Fibroblast of the aortic adventitia (primary cell): ENCODE measurements around the gene CDK5RAP2. TPM values are rescaled to one million over a fixed set of nuclear protein-coding genes. Genes with fewer than 3 reads are reported as not detected.
A peak's percentile ranks its signal among the peaks of the same experiment; 100 is the strongest.
"Not testable (repeated sequence)": the region's sequence is repeated elsewhere in the genome, so short reads cannot be mapped to it uniquely, and the experiment has no call there.

Source experiments
- DNase-seq: peaks from one replicate; pipeline ENCODE4 v3.0.0-alpha.2; 2010; ENCODE audit warnings: low read depth
- H3K4me3 ChIP-seq: 2 replicates; pipeline ENCODE4 v1.5.1; 2011; ENCODE audit warnings: low read depth, mild to moderate bottlenecking, control low read depth, low read length, moderate library complexity
- total RNA-seq: library from RNA; depleted of rRNA; stranded (reverse); fragments of >200 nt; gene quantifications from 2 replicates; pipeline ENCODE4 v1.2.3, GENCODE V29; 2012; ENCODE audit warnings: low replicate concordance
- TF ChIP-seq, protein P1 (sequence below): IDR thresholded peaks from 2 replicates; pipeline ENCODE4 v1.5.1; 2011; ENCODE audit warnings: mild to moderate bottlenecking, low read length, control low read depth, inconsistent platforms; ENCODE audit not compliant: insufficient read depth

The CDK5RAP2 gene
- 36.8 and 66.6 TPM in 2 replicates for total RNA-seq

DNA sequence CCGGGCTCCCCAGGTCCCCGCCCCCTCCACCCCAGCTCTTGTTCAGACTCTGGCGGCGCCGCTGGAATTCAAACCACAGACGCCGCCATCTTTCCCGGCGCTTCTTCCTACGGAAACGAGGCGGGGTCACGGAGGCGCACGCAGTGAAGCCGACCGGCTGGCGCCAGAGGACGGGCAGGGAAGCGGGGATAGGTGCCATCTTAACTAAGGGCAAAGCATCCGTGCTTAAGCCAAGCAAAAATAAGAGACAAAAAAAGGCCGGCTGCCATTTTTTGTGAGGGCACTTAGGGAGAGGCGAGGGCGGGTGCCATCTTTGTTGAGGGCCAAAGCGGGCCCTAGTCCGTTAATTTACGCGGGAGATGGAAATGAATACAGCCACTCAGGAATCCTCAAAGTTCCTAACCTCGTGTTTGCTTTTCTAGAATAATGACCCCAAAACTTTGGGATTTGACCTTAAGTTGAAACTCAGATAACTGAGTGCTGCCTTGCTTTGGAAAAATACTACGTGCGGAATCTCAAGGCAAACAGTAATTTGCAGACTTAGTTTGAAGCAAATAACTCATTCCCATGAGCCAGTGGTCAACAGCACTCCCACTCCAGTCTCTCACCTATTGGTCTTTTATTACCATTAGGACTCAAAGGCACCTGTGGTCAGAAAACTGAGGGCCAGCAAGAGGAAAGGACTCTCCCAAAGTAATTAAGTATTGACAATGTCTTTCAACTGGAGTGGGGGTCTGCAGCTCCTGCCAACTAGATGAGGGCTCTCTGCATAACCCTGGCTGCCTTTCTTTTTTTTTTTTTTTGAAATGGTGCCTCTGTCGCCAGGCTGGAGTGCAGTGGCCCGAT is at the start of gene CDK5RAP2:
TSS of gene CDK5RAP2 (minus strand) at position 117 of the 846 bp plus-strand sequence. CDS start 189 bp downstream, outside the sequence.
- TF ChIP-seq, protein P1, sequence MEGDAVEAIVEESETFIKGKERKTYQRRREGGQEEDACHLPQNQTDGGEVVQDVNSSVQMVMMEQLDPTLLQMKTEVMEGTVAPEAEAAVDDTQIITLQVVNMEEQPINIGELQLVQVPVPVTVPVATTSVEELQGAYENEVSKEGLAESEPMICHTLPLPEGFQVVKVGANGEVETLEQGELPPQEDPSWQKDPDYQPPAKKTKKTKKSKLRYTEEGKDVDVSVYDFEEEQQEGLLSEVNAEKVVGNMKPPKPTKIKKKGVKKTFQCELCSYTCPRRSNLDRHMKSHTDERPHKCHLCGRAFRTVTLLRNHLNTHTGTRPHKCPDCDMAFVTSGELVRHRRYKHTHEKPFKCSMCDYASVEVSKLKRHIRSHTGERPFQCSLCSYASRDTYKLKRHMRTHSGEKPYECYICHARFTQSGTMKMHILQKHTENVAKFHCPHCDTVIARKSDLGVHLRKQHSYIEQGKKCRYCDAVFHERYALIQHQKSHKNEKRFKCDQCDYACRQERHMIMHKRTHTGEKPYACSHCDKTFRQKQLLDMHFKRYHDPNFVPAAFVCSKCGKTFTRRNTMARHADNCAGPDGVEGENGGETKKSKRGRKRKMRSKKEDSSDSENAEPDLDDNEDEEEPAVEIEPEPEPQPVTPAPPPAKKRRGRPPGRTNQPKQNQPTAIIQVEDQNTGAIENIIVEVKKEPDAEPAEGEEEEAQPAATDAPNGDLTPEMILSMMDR = no peak
- DNase-seq = peak; percentile 98
- peak within 1 kb of the TSS; percentile 97 for H3K4me3 ChIP-seq

DNA sequence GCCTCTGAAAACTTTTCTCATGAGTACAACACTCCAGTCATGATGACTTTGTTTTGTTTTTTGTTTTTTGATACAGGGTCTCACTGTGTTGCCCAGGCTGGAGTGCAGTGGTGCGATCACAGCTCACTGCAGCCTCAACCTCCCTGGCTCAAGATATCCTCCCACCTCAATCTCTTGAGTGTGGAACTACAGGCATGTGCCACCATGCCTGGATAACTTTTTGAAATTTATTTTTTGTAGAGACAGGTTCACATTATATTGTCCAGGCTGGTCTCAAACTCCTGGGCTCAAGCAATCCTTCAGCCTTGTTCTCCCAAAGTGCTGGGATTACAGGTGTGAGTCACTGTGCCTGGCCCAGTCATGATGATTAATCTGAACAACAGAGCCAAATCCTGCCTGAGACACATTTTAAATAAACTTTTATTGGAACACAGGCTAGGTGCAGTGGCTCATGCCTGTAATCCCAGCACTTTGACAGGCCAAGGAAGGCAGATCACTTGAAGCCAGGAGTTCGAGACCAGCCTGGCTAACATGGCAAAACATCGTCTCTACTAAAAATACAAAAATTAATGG is 49.0 kb upstream of the CDK5RAP2 start:
- DNase-seq = peak; percentile 62
- H3K4me3 ChIP-seq = not testable (repeated sequence)

DNA sequence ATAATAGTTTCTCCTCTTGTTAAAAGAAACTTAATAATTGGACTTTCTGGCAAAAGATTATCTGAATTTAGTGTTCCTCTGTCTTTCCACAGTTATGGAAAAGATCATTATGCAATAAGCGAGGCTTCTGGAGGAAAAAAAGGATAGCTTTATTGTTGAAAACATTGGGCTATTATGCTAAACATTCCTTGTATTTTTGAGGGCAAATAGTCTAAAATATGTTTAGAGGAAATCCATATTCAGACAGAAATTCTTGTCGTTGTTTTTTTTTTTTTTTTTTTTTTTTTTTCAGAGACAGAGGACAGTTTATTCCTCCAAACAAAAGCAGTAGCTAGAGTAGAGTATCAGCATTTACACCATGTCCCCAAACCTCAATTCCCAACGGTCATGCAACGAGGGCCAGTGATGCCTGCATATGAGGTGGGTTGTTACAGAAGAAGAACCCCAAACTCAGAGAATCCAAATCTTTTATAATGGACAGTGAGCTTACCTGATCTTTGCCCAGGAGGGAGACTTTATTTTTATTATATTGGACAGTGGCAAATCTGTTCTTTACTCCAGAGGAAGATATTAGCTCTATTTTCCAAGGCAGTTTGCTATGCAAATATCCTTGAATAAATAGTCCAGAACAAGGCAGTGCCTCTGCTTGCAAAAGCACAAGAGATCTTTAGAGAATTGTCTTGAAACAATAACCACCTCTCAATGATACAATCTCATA is 48.4 kb upstream of the CDK5RAP2 start:
- no peak overlapping the region for H3K4me3 ChIP-seq
- TF ChIP-seq, protein P1 = no peak
- no peak for DNase-seq

DNA sequence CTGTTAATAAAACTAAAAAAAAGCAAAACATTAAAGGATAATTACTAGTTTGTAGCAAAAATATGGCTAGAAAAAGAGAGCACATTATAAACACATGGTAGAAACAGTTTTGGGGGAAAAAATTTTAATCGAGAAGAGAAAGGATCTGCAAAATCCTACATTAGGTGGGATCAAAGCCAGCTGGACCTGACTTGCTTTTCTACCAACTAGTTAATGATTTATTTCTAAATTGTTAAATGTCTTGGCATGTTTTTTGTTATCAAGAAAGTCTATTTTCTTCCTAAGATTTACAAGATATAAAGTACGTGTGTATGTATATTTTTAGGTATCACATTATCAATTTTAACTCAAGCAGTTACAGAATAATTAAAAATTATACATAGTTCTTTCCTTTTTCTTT is 47.1 kb upstream of the CDK5RAP2 start:
- TF ChIP-seq, protein P1 = no peak
- H3K4me3 ChIP-seq = no peak overlapping the region
- no peak for DNase-seq

DNA sequence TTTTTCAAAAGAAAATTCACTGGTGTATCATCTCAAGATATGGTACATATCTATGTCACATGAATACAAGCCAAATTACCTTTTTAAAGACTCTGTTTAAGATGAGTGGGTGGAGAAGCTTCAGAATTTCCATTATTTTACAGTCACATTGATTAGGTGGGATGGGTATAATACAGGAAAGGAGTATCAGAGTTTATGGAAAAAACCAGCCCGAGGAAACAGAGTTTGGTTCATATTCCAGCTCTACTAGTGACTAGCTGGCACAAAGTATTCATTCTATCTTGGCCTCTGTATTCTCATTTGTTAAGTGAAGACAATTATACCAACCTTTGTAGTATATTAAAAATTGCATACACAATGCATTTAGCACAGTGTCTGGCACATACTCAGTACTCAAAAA is 46.5 kb upstream of the CDK5RAP2 start:
- H3K4me3 ChIP-seq = no peak overlapping the region
- no peak for DNase-seq
- TF ChIP-seq, protein P1 = no peak

DNA sequence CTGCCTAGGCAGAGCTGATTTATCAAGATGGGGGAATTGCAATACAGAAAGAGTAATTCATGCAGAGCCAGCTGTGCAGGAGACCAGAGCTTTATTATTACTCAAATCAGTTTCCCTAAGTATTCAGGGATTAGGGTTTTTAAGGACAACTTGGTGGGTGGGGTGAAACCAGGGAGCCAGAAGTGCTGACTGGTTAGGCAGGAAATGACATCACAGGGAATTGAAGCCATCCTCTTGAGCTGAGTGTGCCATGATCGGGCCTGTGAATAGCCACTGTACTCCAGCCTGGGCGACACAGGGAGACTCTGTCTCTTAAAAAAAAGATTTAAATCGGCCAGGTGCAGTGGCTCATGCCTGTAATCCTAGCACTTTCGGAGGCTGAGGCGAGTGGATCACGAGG is 45.3 kb upstream of the CDK5RAP2 start:
- no peak overlapping the region for H3K4me3 ChIP-seq
- peak; percentile 49 for DNase-seq
- TF ChIP-seq, protein P1 = no peak

DNA sequence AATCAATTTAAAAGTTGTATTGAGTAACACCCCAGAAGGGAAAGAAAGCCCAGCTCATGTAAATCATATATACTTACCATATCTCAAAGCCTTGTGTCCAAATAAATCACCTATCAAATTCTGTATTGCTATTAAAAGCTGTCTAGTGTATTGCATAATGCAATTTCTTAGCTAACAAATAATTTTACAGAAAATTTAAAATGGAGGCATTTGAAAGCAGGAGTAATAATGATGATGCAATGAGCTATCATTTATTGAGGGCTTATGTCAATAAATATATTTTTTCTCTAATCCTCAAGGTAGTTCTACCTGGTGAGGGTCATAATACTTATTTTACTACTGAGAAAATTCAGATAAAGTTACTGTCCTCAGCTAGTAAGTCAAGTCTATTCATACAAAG is 42.8 kb upstream of the CDK5RAP2 start:
- no peak overlapping the region for H3K4me3 ChIP-seq
- DNase-seq = no peak
- TF ChIP-seq, protein P1 = no peak
